ENCODE results near the gene CYBB.

DNA sequence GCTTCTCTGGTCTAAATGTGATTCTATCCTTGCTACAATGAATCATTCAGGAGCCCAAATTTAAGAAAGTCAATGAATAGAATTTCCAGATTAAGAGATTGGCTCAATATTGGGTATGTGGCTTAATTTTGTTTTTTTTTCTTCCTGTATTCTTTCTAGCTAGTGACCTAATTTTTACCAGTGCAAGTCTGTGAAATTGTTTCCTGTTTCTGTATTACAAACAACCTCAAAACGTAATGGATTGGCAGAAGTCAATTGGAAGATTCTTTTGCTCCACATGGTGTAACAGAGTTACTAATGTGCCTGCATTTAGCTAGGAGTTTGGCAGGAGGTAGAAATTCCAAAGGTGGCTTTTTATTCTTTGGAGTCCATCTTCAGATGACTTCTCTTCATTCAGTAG is 49.9 kb downstream of the CYBB start:
- TF ChIP-seq CTCF (IDR thresholded peaks at IDR 0.05; ENCODE audit: poor library complexity) (no peak), EZH2phosphoT487 (IDR thresholded peaks at IDR 0.05; ENCODE audit: low read depth, severe bottlenecking, unreplicated experiment) (no peak)

Data from hepatocyte (in vitro differentiated cells).